LoVo (cell line): ENCODE data around the gene INO80.

ENCODE experiments used
- DNase-seq: peaks from one replicate; pipeline ENCODE4 v3.0.0-alpha.2; 2016; ENCODE audit warnings: low spot score

Gene INO80

GRCh38 chr15:41047474-41047873, 68.6 kb downstream of the INO80 start:
- DNase-seq: no peak

GRCh38 chr15:41043276-41043951, 72.7 kb downstream of the INO80 start:
- DNase-seq: no peak

- no peak for DNase-seq
These were observed 73.2 kb downstream of the INO80 start for GRCh38 chr15:41042851-41043250.

GRCh38 chr15:41039121-41039520, 77.0 kb downstream of the INO80 start:
- no peak for DNase-seq

- no peak for DNase-seq
These were observed 84.1 kb downstream of the INO80 start for GRCh38 chr15:41032079-41032328.

- no peak for DNase-seq
These were observed 84.6 kb downstream of the INO80 start for GRCh38 chr15:41031232-41032078.

- DNase-seq: no peak
These were observed 87.2 kb downstream of the INO80 start for GRCh38 chr15:41028853-41029252.

- no peak for DNase-seq
These were observed 90.7 kb downstream of the INO80 start for GRCh38 chr15:41025393-41025792.

GRCh38 chr15:41024885-41025284, 91.2 kb downstream of the INO80 start:
- DNase-seq: no peak

GRCh38 chr15:41024131-41024530, 91.9 kb downstream of the INO80 start:
- DNase-seq: no peak

- DNase-seq: no peak
These were observed 93.5 kb downstream of the INO80 start for GRCh38 chr15:41022487-41023090.

GRCh38 chr15:41020829-41021228, 95.3 kb downstream of the INO80 start:
- no peak for DNase-seq

- DNase-seq: no peak
These were observed 95.8 kb downstream of the INO80 start for GRCh38 chr15:41020311-41020710.

GRCh38 chr15:41019174-41019573, 96.9 kb downstream of the INO80 start:
- no peak for DNase-seq

GRCh38 chr15:41018534-41018933, 97.5 kb downstream of the INO80 start:
- DNase-seq: no peak

- no peak for DNase-seq
These were observed 98.9 kb downstream of the INO80 start for GRCh38 chr15:41017066-41017735.

GRCh38 chr15:41013691-41014414, 102.2 kb downstream of the INO80 start:
- no peak for DNase-seq

- DNase-seq: no peak
These were observed 104.8 kb downstream of the INO80 start for GRCh38 chr15:41011055-41011815.

GRCh38 chr15:41010345-41010744, 105.7 kb downstream of the INO80 start:
- DNase-seq: no peak

- no peak for DNase-seq
These were observed 109.6 kb downstream of the INO80 start for GRCh38 chr15:41006479-41006878.

GRCh38 chr15:41004490-41004889, 111.6 kb downstream of the INO80 start:
- DNase-seq: no peak
